Body of pancreas (tissue), 4 donors: ENCODE results near the gene ZSCAN30.

ENCODE experiments used
- POLR2A ChIP-seq, 3 donors: fragments of 450-650 bp; IDR thresholded peaks; one replicate each; pipeline ENCODE4 v1.6.1; 2016; ENCODE audit warnings: antibody characterized with exemption in 3 of 3, mild to moderate bottlenecking in 2 of 3
- TF ChIP-seq, protein P1 (sequence below), 7 experiments: fragments of 450-650 bp in 4 of 7; fragments of 200-600 bp in 3 of 7; sonication (generic) in 3 of 7; IDR thresholded peaks; one replicate each; pipeline ENCODE4 v1.5.1; 2016 to 2019; ENCODE audit warnings: antibody characterized with exemption in 7 of 7

DNA sequence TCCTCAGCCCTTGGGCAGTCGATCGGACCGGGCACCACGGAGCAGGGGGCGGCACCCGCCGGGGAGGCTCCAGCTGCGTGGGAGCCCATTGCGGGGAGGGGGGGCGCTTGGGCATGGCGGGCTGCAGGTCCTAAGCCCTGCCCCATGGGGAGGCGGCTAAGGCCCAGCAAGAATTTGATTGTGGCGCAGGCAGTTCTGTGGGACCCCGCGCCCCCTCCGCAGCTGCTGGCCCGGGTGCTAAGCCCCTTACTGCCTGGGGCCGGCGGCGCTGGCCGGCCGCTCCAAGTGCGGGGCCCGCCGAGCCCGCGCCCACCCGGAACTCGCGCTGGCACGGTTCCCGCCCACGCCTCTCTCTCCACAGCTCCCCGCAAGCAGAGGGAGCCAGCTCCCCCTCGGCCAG is 18.4 kb downstream of the ZSCAN30 start:
- TF ChIP-seq, protein P1, sequence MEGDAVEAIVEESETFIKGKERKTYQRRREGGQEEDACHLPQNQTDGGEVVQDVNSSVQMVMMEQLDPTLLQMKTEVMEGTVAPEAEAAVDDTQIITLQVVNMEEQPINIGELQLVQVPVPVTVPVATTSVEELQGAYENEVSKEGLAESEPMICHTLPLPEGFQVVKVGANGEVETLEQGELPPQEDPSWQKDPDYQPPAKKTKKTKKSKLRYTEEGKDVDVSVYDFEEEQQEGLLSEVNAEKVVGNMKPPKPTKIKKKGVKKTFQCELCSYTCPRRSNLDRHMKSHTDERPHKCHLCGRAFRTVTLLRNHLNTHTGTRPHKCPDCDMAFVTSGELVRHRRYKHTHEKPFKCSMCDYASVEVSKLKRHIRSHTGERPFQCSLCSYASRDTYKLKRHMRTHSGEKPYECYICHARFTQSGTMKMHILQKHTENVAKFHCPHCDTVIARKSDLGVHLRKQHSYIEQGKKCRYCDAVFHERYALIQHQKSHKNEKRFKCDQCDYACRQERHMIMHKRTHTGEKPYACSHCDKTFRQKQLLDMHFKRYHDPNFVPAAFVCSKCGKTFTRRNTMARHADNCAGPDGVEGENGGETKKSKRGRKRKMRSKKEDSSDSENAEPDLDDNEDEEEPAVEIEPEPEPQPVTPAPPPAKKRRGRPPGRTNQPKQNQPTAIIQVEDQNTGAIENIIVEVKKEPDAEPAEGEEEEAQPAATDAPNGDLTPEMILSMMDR (IDR thresholded peaks at IDR 0.05): no peak
- TF ChIP-seq POLR2A (IDR thresholded peaks at IDR 0.05): no peak
